Urothelium cell line (cell line): ENCODE data around the gene GET3.
"Not testable (repeated sequence)": the region's sequence is repeated elsewhere in the genome, so short reads cannot be mapped to it uniquely, and the experiment has no call there.

Experiments used
- DNase-seq: peaks from one replicate; pipeline ENCODE4 v3.0.0; 2011; ENCODE audit warnings: low spot score, mixed read lengths
- FAIRE-seq: peaks from 2 replicates; lab custom pipeline; 2011; peaks lifted over from hg19 to GRCh38; lab: Jason Lieb, UNC

GET3 gene

GRCh38 chr19:12715102-12715501 is 22.2 kb upstream of the GET3 start:
- DNase-seq (no peak), FAIRE-seq (no peak)

GRCh38 chr19:12715929-12716328 is 21.4 kb upstream of the GET3 start:
- DNase-seq: no peak
- FAIRE-seq: no peak

- DNase-seq (no peak), FAIRE-seq (no peak)
These were observed 17.0 kb upstream of the GET3 start for GRCh38 chr19:12720296-12720695.

GRCh38 chr19:12720851-12721655 is 16.2 kb upstream of the GET3 start:
- DNase-seq (no peak), FAIRE-seq (no peak)

GRCh38 chr19:12721656-12722565 is 15.4 kb upstream of the GET3 start:
- FAIRE-seq: no peak
- DNase-seq: peak; percentile 38

- DNase-seq (peak; percentile 92), FAIRE-seq (no peak)
These were observed 14.5 kb upstream of the GET3 start for GRCh38 chr19:12722566-12723380.

- FAIRE-seq (no peak), DNase-seq (no peak)
These were observed 14.0 kb upstream of the GET3 start for GRCh38 chr19:12723381-12723640.

- no peak for FAIRE-seq
- DNase-seq: peak; percentile 59
These were observed 13.5 kb upstream of the GET3 start, which contains the start of gene TNPO2 for GRCh38 chr19:12723641-12724426. TSS of gene TNPO2 (minus strand) at chr19:12723932. CDS start at chr19:12720977, 2,955 bp downstream.

- FAIRE-seq, DNase-seq: not testable (repeated sequence)
These were observed 11.7 kb upstream of the GET3 start for GRCh38 chr19:12725612-12726011.

GRCh38 chr19:12726988-12727316 is 10.3 kb upstream of the GET3 start:
- FAIRE-seq (no peak), DNase-seq (no peak)

- DNase-seq (no peak), FAIRE-seq (no peak)
These were observed 9.4 kb upstream of the GET3 start for GRCh38 chr19:12727745-12728433.

- no peak for FAIRE-seq
- no peak for DNase-seq
These were observed 7.2 kb upstream of the GET3 start for GRCh38 chr19:12730064-12730463.

GRCh38 chr19:12731337-12731736 is 6.0 kb upstream of the GET3 start:
- DNase-seq (no peak), FAIRE-seq (no peak)

GRCh38 chr19:12733369-12734214 is 3.7 kb upstream of the GET3 start:
- FAIRE-seq (no peak), DNase-seq (no peak)

- no peak for FAIRE-seq
- no peak for DNase-seq
These were observed 596 bp downstream of the GET3 start for GRCh38 chr19:12737835-12738351.

- DNase-seq: no peak
- FAIRE-seq: no peak
These were observed 8.0 kb downstream of the GET3 start for GRCh38 chr19:12745166-12745897.

GRCh38 chr19:12748489-12748888 is 11.2 kb downstream of the GET3 start:
- no peak for FAIRE-seq
- no peak for DNase-seq

- DNase-seq (no peak), FAIRE-seq (no peak)
These were observed 12.7 kb downstream of the GET3 start for GRCh38 chr19:12749938-12750521.
